GM19025 (cell line): ENCODE measurements around the gene ADAM10.

Experiments used
- ATAC-seq: cut with Tn5 transposase; IDR thresholded peaks from one replicate; pipeline ENCODE4 v1.9.1; 2021; ENCODE audit warnings: mild to moderate bottlenecking, low read depth, moderate library complexity; ENCODE audit not compliant: unreplicated experiment

The ADAM10 gene

DNA sequence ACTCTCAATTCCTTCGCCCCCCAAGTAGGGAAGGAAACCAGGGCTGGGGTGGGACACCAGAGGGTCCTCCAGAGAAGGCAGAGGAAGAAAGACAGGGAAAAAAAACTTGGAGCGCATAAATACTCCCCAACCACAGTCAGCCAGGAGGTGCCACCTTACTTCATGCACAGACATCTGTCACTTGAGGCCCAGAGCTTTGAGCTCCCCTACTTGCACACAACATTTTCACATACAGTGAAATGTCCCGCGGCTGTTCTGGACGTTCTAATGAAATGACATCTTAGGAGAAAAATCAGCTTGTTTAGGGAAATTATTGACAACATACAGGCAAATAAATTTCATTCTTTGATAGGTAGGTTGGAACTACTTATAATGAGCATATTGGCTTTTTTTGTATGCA lies 204.8 kb downstream of the ADAM10 start:
- ATAC-seq = no peak

DNA sequence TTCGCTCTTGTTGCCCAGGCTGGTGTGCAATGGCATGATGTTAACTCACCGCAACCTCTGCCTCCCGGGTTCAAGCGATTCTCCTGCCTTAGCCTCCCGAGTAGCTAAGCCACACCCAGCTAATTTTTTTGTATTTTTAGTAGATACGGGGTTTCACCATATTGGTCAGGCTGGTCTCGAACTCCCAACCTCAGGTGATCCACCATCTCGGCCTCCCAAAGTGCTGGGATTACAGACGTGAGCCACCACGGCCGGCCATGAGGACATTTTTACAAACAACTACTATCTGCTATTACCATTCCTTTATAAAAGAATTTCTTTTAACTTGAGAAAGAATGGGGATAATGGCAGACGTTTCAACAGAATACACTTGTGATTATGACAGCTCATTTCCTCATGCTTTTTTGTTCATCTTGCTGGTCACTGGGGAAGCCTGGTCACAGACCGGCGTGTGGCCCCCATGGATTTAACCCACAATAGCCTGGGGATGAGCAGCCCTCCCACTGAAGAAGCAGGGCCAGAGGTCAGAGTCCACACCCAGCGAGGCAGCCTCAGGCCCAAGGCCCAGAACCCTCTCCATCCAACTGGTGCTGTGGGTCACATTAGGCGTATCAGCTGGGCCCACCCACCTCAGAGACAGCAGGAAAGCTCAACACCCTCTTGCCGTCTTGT lies 205.7 kb downstream of the ADAM10 start:
- no peak for ATAC-seq

DNA sequence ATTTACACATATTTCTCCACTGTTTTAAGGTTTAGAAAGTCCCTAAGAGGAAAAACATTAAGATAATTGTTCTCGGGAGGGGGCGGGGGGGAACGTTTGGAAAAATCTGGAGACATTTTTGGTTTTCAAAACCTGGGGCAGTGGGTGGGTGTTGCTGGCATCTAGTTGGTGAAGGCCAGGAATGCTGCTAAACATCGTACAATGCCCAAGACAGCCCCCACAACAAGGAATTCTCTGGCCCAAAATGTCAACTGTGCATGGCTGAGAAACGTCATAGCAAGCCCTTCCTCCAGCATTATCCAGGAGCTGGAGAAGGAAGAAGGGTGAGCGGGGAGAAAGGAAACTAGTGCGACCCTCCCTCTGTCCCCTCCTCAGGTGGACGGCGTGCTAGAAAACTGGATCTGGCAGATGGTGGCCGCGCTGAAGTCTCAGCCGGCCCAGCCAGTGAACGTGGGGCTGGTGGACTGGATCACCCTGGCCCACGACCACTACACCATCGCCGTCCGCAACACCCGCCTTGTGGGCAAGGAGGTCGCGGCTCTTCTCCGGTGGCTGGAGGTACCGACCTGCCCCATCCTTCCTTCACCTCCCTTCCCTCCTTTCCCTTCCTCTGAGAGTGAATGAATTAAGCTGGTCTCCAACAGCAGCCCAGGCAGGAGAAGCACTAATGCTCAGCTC lies 208.0 kb downstream of the ADAM10 start:
- no peak for ATAC-seq

DNA sequence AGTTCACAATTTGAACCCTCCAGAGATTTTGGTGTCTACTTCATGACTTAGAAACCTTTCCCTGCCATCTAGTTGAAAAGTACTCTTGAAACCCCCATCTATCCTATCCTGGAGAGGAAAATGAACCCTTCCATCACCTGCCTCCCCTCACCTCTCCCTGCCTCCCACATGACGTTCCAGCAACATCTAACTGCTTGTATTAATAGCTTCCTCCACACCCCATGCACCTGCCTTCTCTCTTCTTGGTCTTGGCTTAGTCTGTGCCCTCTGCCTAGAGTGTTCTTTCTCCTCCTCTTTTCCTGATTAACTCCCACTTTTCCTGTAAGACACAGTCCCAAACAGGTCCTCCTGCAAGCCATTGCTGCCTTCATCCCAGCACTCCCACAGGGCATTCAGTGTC lies 210.0 kb downstream of the ADAM10 start:
- ATAC-seq = no peak

DNA sequence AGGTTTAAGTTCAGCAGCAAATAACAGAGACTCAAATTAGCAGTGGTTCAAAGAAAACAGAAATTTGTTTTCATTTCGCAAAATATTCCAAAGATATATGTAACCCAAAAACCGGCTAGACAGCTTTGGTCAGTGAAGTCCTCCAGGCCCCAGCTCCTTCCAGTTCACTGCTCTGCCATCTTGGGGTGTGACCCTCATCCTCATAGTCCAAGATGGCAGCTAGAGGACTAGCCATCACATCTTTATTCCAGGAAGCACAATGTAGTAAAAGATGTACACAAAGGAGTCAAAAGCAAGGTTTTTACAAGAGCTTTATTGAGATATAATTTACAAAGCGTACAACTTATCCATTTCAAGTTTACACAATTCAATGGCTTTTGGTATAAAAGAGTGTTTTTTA lies 210.6 kb downstream of the ADAM10 start:
- no peak for ATAC-seq
